ENCODE data around the gene INTS15.

- TF ChIP-seq, protein P1, sequence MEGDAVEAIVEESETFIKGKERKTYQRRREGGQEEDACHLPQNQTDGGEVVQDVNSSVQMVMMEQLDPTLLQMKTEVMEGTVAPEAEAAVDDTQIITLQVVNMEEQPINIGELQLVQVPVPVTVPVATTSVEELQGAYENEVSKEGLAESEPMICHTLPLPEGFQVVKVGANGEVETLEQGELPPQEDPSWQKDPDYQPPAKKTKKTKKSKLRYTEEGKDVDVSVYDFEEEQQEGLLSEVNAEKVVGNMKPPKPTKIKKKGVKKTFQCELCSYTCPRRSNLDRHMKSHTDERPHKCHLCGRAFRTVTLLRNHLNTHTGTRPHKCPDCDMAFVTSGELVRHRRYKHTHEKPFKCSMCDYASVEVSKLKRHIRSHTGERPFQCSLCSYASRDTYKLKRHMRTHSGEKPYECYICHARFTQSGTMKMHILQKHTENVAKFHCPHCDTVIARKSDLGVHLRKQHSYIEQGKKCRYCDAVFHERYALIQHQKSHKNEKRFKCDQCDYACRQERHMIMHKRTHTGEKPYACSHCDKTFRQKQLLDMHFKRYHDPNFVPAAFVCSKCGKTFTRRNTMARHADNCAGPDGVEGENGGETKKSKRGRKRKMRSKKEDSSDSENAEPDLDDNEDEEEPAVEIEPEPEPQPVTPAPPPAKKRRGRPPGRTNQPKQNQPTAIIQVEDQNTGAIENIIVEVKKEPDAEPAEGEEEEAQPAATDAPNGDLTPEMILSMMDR (IDR thresholded peaks at IDR 0.05): no peak
- TF ChIP-seq EP300 (IDR thresholded peaks at IDR 0.05) (no peak), POLR2AphosphoS5 (IDR thresholded peaks at IDR 0.05) (no peak), POLR2A (IDR thresholded peaks at IDR 0.05) (no peak)
These were observed 25.7 kb upstream of the INTS15 start for GRCh38 chr7:6563936-6564770.

All from suprapubic skin (tissue), 4 donors.